Neuronal stem cell (in vitro differentiated cells): ENCODE data around the gene AMMECR1.
"Not testable (repeated sequence)": the region's sequence is repeated elsewhere in the genome, so short reads cannot be mapped to it uniquely, and the experiment has no call there.

Experiments
- DNase-seq: peaks from one replicate; pipeline ENCODE4 v3.0.0-alpha.2; 2013; ENCODE audit warnings: low spot score
- H2AFZ ChIP-seq: one replicate; pipeline ENCODE4 v1.6.1; 2013; ENCODE audit warnings: mild to moderate bottlenecking, low read length, inconsistent platforms
- H2AK5ac ChIP-seq: 2 replicates; pipeline ENCODE4 v1.6.1; 2013; ENCODE audit warnings: low read depth, mild to moderate bottlenecking, inconsistent platforms, low read length, moderate library complexity, mixed read lengths
- H2BK120ac ChIP-seq: 2 replicates; pipeline ENCODE4 v1.6.1; 2013; ENCODE audit warnings: low read depth, mild to moderate bottlenecking, inconsistent platforms, low read length, moderate library complexity, mixed read lengths
- H2BK12ac ChIP-seq: one replicate; pipeline ENCODE4 v1.6.1; 2013; ENCODE audit warnings: low read length, inconsistent platforms
- H2BK15ac ChIP-seq: 2 replicates; pipeline ENCODE4 v1.6.1; 2013; ENCODE audit warnings: mild to moderate bottlenecking, low read length, inconsistent platforms, mixed read lengths
- H2BK5ac ChIP-seq: one replicate; pipeline ENCODE4 v1.6.1; 2013; ENCODE audit warnings: inconsistent platforms, mild to moderate bottlenecking, low read length, moderate library complexity
- H3K14ac ChIP-seq: one replicate; pipeline ENCODE4 v1.6.1; 2013; ENCODE audit warnings: low read length, inconsistent platforms
- H3K18ac ChIP-seq: 2 replicates; pipeline ENCODE4 v1.6.1; 2013; ENCODE audit warnings: low read length, inconsistent platforms
- H3K23ac ChIP-seq: 2 replicates; pipeline ENCODE4 v1.6.1; 2013; ENCODE audit warnings: low read depth, mild to moderate bottlenecking, mixed read lengths, low read length, inconsistent platforms; ENCODE audit not compliant: poor library complexity
- H3K27ac ChIP-seq: replicated peaks from 3 replicates; pipeline ENCODE4 v1.5.1; 2013; ENCODE audit warnings: low read length, inconsistent platforms
- H3K27me3 ChIP-seq, 3 experiments: 2 replicates each; pipeline ENCODE4 v1.6.1; 2013; ENCODE audit warnings: low read length in 3 of 3, mild to moderate bottlenecking in 2 of 3, inconsistent platforms in 1 of 3, low read depth in 1 of 3, mixed read lengths in 1 of 3, moderate library complexity in 1 of 3; ENCODE audit not compliant: control insufficient read depth in 3 of 3, insufficient read depth in 3 of 3
- H3K36me3 ChIP-seq, 2 donors: replicated peaks in 1 of 2; 2 replicates each; pipeline ENCODE4 v1.6.1; 2013; ENCODE audit warnings: low read length in 2 of 2; ENCODE audit not compliant: control insufficient read depth in 2 of 2, insufficient read depth in 2 of 2
- H3K4ac ChIP-seq: 2 replicates; pipeline ENCODE4 v1.6.1; 2013; ENCODE audit warnings: inconsistent platforms, mild to moderate bottlenecking, low read length, moderate library complexity
- H3K4me1 ChIP-seq, 2 donors: 1 replicate in 1 of 2; 2 replicates in 1 of 2; pipeline ENCODE4 v1.6.1; 2013; ENCODE audit warnings: low read length in 2 of 2, low read depth in 1 of 2; ENCODE audit not compliant: control insufficient read depth in 2 of 2, insufficient read depth in 1 of 2
- H3K4me2 ChIP-seq: one replicate; pipeline ENCODE4 v1.6.1; 2013; ENCODE audit warnings: mild to moderate bottlenecking, low read length, inconsistent platforms; ENCODE audit not compliant: insufficient read depth, poor library complexity, severe bottlenecking
- H3K4me3 ChIP-seq, 2 donors: 2 replicates each; pipeline ENCODE4 v1.5.1; 2013; ENCODE audit warnings: low read length in 2 of 2, mild to moderate bottlenecking in 2 of 2, inconsistent platforms in 1 of 2, moderate library complexity in 1 of 2
- H3K79me1 ChIP-seq: one replicate; pipeline ENCODE4 v1.6.1; 2013; ENCODE audit warnings: low read depth, mild to moderate bottlenecking, inconsistent platforms, low read length, moderate library complexity
- H3K9ac ChIP-seq: one replicate; pipeline ENCODE4 v1.6.1; 2013; ENCODE audit warnings: mild to moderate bottlenecking, low read depth, low read length, inconsistent platforms; ENCODE audit not compliant: poor library complexity
- H3K9me3 ChIP-seq, 2 donors: replicated peaks in 1 of 2; 2 replicates each; pipeline versions ENCODE3 to v1.6.1; 2013; ENCODE audit warnings: low read length in 2 of 2, mild to moderate bottlenecking in 2 of 2, inconsistent platforms in 1 of 2, low read depth in 1 of 2, mixed read lengths in 1 of 2, moderate library complexity in 1 of 2; ENCODE audit not compliant: control insufficient read depth in 2 of 2, insufficient read depth in 1 of 2
- H4K8ac ChIP-seq: one replicate; pipeline ENCODE4 v1.6.1; 2013; ENCODE audit warnings: low read depth, mild to moderate bottlenecking, inconsistent platforms, low read length, moderate library complexity
- H4K91ac ChIP-seq: one replicate; pipeline ENCODE4 v1.6.1; 2013; ENCODE audit warnings: low read length, low read depth, mild to moderate bottlenecking, inconsistent platforms; ENCODE audit not compliant: poor library complexity
- WGBS, 2 donors: extraction: QIAGEN DNeasy Blood & Tissue Kit; methylation state at CpG; one replicate each; pipeline ENCODE4 v1.1.7; 2013; ENCODE audit warnings: missing lambda C conversion rate in 2 of 2, mixed read lengths in 1 of 2; ENCODE audit not compliant: insufficient read length in 2 of 2, insufficient replicate concordance in 1 of 2; ENCODE audit errors: extremely low coverage in 2 of 2; 5-methylcytosine and 5-hydroxymethylcytosine counted together

Gene AMMECR1

GRCh38 chrX:110346681-110347080, 28.8 kb upstream of the AMMECR1 start:
- Histone ChIP-seq H2BK12ac (no peak overlapping the region), H3K36me3 (no peaks in the 10 kb centered on the region), H3K79me1 (no peaks in the 10 kb centered on the region), H4K91ac (no peak overlapping the region), H4K8ac (no peak overlapping the region), H3K27ac (no peak overlapping the region), H3K9ac (no peak overlapping the region), H2AK5ac (no peak overlapping the region), H2AFZ (no peak overlapping the region), H3K4me1 (no peaks in the 10 kb centered on the region), H2BK15ac (no peak overlapping the region), H3K14ac (no peak overlapping the region), H2BK5ac (no peak overlapping the region), H3K18ac (no peak overlapping the region), H3K23ac (no peak overlapping the region), H3K27me3 (peaks cover 0 to 8% (median 0%) of the 10 kb centered on the region in 3 experiments), H2BK120ac (no peak overlapping the region), H3K4ac (no peak overlapping the region), H3K9me3 (no peaks in the 10 kb centered on the region), H3K4me3 (no peak overlapping the region), H3K4me2 (no peak overlapping the region)
- DNase-seq, result no peak
- WGBS, 2 donors, result no CpG with 5 or more reads among the region's 17 CpGs

- no CpG with 5 or more reads among the region's 11 CpGs for WGBS, 2 donors
- no peaks in the 10 kb centered on the region for H3K4me1 ChIP-seq
- H3K27ac ChIP-seq, result no peak overlapping the region
- H2BK120ac ChIP-seq, result no peak overlapping the region
- no peak overlapping the region for H3K4me2 ChIP-seq
- H3K4me3 ChIP-seq, result no peak overlapping the region
- no peak overlapping the region for H4K8ac ChIP-seq
- no peak overlapping the region for H3K18ac ChIP-seq
- H3K23ac ChIP-seq, result no peak overlapping the region
- H2AK5ac ChIP-seq, result no peak overlapping the region
- no peaks in the 10 kb centered on the region for H3K27me3 ChIP-seq
- no peak overlapping the region for H3K14ac ChIP-seq
- H2BK15ac ChIP-seq, result no peak overlapping the region
- H3K36me3 ChIP-seq, result no peaks in the 10 kb centered on the region
- H3K79me1 ChIP-seq, result no peaks in the 10 kb centered on the region
- no peak overlapping the region for H3K4ac ChIP-seq
- H4K91ac ChIP-seq, result no peak overlapping the region
- H2BK5ac ChIP-seq, result no peak overlapping the region
- H3K9ac ChIP-seq, result no peak overlapping the region
- DNase-seq, result no peak
- H2AFZ ChIP-seq, result no peak overlapping the region
- no peaks in the 10 kb centered on the region for H3K9me3 ChIP-seq
- H2BK12ac ChIP-seq, result no peak overlapping the region
These were observed 23.5 kb upstream of the AMMECR1 start for GRCh38 chrX:110341189-110342035.

GRCh38 chrX:110338935-110339334, 21.1 kb upstream of the AMMECR1 start:
- Histone ChIP-seq H4K91ac (no peak overlapping the region), H3K23ac (no peak overlapping the region), H2AK5ac (no peak overlapping the region), H3K4me2 (no peak overlapping the region), H3K4me1 (no peaks in the 10 kb centered on the region), H3K9me3 (no peaks in the 10 kb centered on the region), H3K4ac (no peak overlapping the region), H4K8ac (no peak overlapping the region), H3K18ac (no peak overlapping the region), H3K9ac (no peak overlapping the region), H2BK120ac (no peak overlapping the region), H2BK12ac (no peak overlapping the region), H3K27ac (no peak overlapping the region), H2BK15ac (no peak overlapping the region), H2BK5ac (no peak overlapping the region), H2AFZ (no peak overlapping the region), H3K27me3 (no peaks in the 10 kb centered on the region), H3K14ac (no peak overlapping the region), H3K36me3 (no peaks in the 10 kb centered on the region), H3K79me1 (no peaks in the 10 kb centered on the region), H3K4me3 (no peak overlapping the region)
- WGBS, 2 donors, result no CpG with 5 or more reads among the region's 4 CpGs
- DNase-seq, result no peak

GRCh38 chrX:110333458-110333857, 15.6 kb upstream of the AMMECR1 start:
- not testable (repeated sequence) for H2AK5ac ChIP-seq, H2AFZ ChIP-seq, H3K4me1 ChIP-seq, H3K27ac ChIP-seq, H3K9me3 ChIP-seq, H3K36me3 ChIP-seq, H3K4me2 ChIP-seq, H3K27me3 ChIP-seq, H2BK5ac ChIP-seq, H3K79me1 ChIP-seq, DNase-seq, H3K18ac ChIP-seq, H3K23ac ChIP-seq, H3K14ac ChIP-seq, H4K91ac ChIP-seq, H3K9ac ChIP-seq, H3K4me3 ChIP-seq, H3K4ac ChIP-seq, H2BK12ac ChIP-seq, H2BK120ac ChIP-seq, H4K8ac ChIP-seq, H2BK15ac ChIP-seq
- no CpG with 5 or more reads among the region's 1 CpG for WGBS, 2 donors
